HEK293 (cell line): ENCODE results near the gene AARS2.

Experiments
- CTCF ChIA-PET: fragments of 350-600 bp; formaldehyde crosslinking; extraction: SDS; loops from one replicate; lab custom pipeline; 2021; ENCODE audit warnings: antibody characterized with exemption; lab: Yijun Ruan, JAX
- POLR2A ChIA-PET: fragments of 300-600 bp; formaldehyde crosslinking; extraction: SDS; loops from one replicate; lab custom pipeline; 2020; ENCODE audit warnings: antibody characterized with exemption, inconsistent platforms; lab: Yijun Ruan, JAX
- H3K27ac ChIP-seq: fragments of 200-500 bp; sonication (Bioruptor generic); 2 replicates; pipeline ENCODE4 v1.5.1; 2014; ENCODE audit warnings: low read depth, low read length, control low read depth, inconsistent platforms; ENCODE audit errors: extremely low read depth
- H3K36me3 ChIP-seq, 2 experiments: fragments of 200-500 bp in 1 of 2; sonication (Bioruptor generic) in 1 of 2; 1 replicate in 1 of 2; 2 replicates in 1 of 2; pipeline ENCODE4 v1.5.1; 2014 to 2017; ENCODE audit warnings: inconsistent platforms in 2 of 2, low read length in 2 of 2; ENCODE audit not compliant: control insufficient read depth in 2 of 2, insufficient read depth in 1 of 2
- H3K4me1 ChIP-seq: fragments of 200-500 bp; sonication (Bioruptor generic); 2 replicates; pipeline ENCODE4 v1.5.1; 2014; ENCODE audit warnings: mild to moderate bottlenecking, low read length, inconsistent platforms; ENCODE audit not compliant: control insufficient read depth, insufficient read depth
- H3K4me3 ChIP-seq: 2 replicates; pipeline ENCODE4 v1.5.1; 2011; ENCODE audit warnings: low read depth, mild to moderate bottlenecking, control low read depth, low read length, moderate library complexity
- H3K9me3 ChIP-seq: fragments of 200-500 bp; sonication (Bioruptor generic); 2 replicates; pipeline ENCODE4 v1.5.1; 2014; ENCODE audit warnings: low read depth, low read length, inconsistent platforms; ENCODE audit not compliant: control insufficient read depth, insufficient read depth
- BCL11A ChIP-seq: fragments of 450-650 bp; formaldehyde crosslinking; IDR thresholded peaks from 2 replicates; pipeline ENCODE4 v1.5.1; 2016; ENCODE audit warnings: low read depth, missing biosample characterization, missing genetic modification characterization
- KLF8 ChIP-seq: fragments of 450-650 bp; formaldehyde crosslinking; IDR thresholded peaks from 2 replicates; pipeline ENCODE4 v1.5.1; 2016; ENCODE audit warnings: missing biosample characterization, missing genetic modification characterization
- PATZ1 ChIP-seq: fragments of 450-650 bp; formaldehyde crosslinking; IDR thresholded peaks from 2 replicates; pipeline ENCODE4 v1.5.1; 2016; ENCODE audit warnings: missing biosample characterization, missing genetic modification characterization
- SALL2 ChIP-seq: fragments of 450-650 bp; formaldehyde crosslinking; IDR thresholded peaks from 2 replicates; pipeline ENCODE4 v1.5.0; 2017; ENCODE audit warnings: missing biosample characterization, mild to moderate bottlenecking, missing genetic modification characterization, borderline replicate concordance
- SP2 ChIP-seq: fragments of 450-650 bp; formaldehyde crosslinking; IDR thresholded peaks from 2 replicates; pipeline ENCODE4 v1.5.1; 2016; ENCODE audit warnings: missing biosample characterization, missing genetic modification characterization
- YY1 ChIP-seq: fragments of 450-650 bp; formaldehyde crosslinking; IDR thresholded peaks from 2 replicates; pipeline ENCODE4 v1.5.1; 2018; ENCODE audit warnings: missing biosample characterization, missing genetic modification characterization
- ZBTB8A ChIP-seq: fragments of 450-650 bp; formaldehyde crosslinking; IDR thresholded peaks from 2 replicates; pipeline ENCODE4 v1.5.1; 2016; ENCODE audit warnings: missing biosample characterization, missing genetic modification characterization
- ZFP41 ChIP-seq: fragments of 450-650 bp; formaldehyde crosslinking; IDR thresholded peaks from 2 replicates; pipeline ENCODE4 v1.5.1; 2016; ENCODE audit warnings: missing biosample characterization, missing genetic modification characterization, borderline replicate concordance
- ZNF10 ChIP-seq: fragments of 450-650 bp; formaldehyde crosslinking; IDR thresholded peaks from 2 replicates; pipeline ENCODE4 v1.5.1; 2017; ENCODE audit warnings: missing biosample characterization, missing genetic modification characterization
- ZNF148 ChIP-seq: fragments of 450-650 bp; formaldehyde crosslinking; IDR thresholded peaks from 2 replicates; pipeline ENCODE4 v1.5.0; 2017; ENCODE audit warnings: missing biosample characterization, missing genetic modification characterization, borderline replicate concordance
- ZNF175 ChIP-seq: fragments of 450-650 bp; formaldehyde crosslinking; IDR thresholded peaks from 2 replicates; pipeline ENCODE4 v1.5.1; 2016; ENCODE audit warnings: missing biosample characterization, missing genetic modification characterization
- ZNF2 ChIP-seq: fragments of 450-650 bp; formaldehyde crosslinking; IDR thresholded peaks from 2 replicates; pipeline ENCODE4 v1.5.1; 2016; ENCODE audit warnings: missing biosample characterization, missing genetic modification characterization
- ZNF473 ChIP-seq: fragments of 450-650 bp; formaldehyde crosslinking; IDR thresholded peaks from 2 replicates; pipeline ENCODE4 v1.5.1; 2017; ENCODE audit warnings: missing biosample characterization, missing genetic modification characterization
- ZNF518A ChIP-seq: fragments of 450-650 bp; formaldehyde crosslinking; conservative IDR thresholded peaks from 2 replicates; pipeline ENCODE4 v1.5.1; 2016; ENCODE audit warnings: low read depth, missing biosample characterization, missing genetic modification characterization
- ZNF561 ChIP-seq: fragments of 450-650 bp; IDR thresholded peaks from 2 replicates; pipeline ENCODE4 v1.5.1; 2018; ENCODE audit warnings: missing biosample characterization, missing genetic modification characterization, borderline replicate concordance
- ZNF596 ChIP-seq: fragments of 450-650 bp; IDR thresholded peaks from 2 replicates; pipeline ENCODE4 v1.5.0; 2018; ENCODE audit warnings: missing biosample characterization, mild to moderate bottlenecking, missing genetic modification characterization, moderate library complexity
- ZNF692 ChIP-seq: fragments of 450-650 bp; formaldehyde crosslinking; IDR thresholded peaks from 2 replicates; pipeline ENCODE4 v1.5.1; 2016; ENCODE audit warnings: missing biosample characterization, missing genetic modification characterization
- ZNF76 ChIP-seq: fragments of 450-650 bp; formaldehyde crosslinking; IDR thresholded peaks from 2 replicates; pipeline ENCODE4; 2016; ENCODE audit warnings: low read depth, missing biosample characterization, missing genetic modification characterization, borderline replicate concordance
- ZSCAN23 ChIP-seq: fragments of 450-650 bp; formaldehyde crosslinking; IDR thresholded peaks from 2 replicates; pipeline ENCODE4 v1.5.1; 2016; ENCODE audit warnings: missing biosample characterization, missing genetic modification characterization

Gene AARS2

GRCh38 chr6:44311767-44312166 is 1.4 kb downstream of the AARS2 start (continued):
- TF ChIP-seq PATZ1 (tag by site-specific recombination) (no peak), ZNF518A (tag by site-specific recombination) (no peak), ZSCAN23 (tag by site-specific recombination) (no peak)

- ChIA-PET POLR2A (no interaction called here), CTCF (interaction anchor here (0.7 to 8.8 kb wide), 8 partner anchors 15 to 50 kb away, joined by 3 to 89 read pairs (median 4); partner anchors contain the start of gene TMEM151B)
- no peak overlapping the region for H3K27ac ChIP-seq
- peaks cover 15 to 59% of the 10 kb centered on the region in 2 experiments for H3K36me3 ChIP-seq
- no peaks in the 10 kb centered on the region for H3K9me3 ChIP-seq
- H3K4me3 ChIP-seq: no peak overlapping the region
- TF ChIP-seq ZNF692: no peak
- no peak for TF ChIP-seq ZNF596 (tag by site-specific recombination)
- no peak for TF ChIP-seq ZNF2
- no peak for TF ChIP-seq SP2 (tag by site-specific recombination)
- no peak for TF ChIP-seq SALL2 (tag by site-specific recombination)
- no peak for TF ChIP-seq BCL11A (tag by site-specific recombination)
- no peak for TF ChIP-seq ZNF10 (tag by site-specific recombination)
- H3K4me1 ChIP-seq: peaks cover 5% of the 10 kb centered on the region; the same call in 1 of the 2 replicates
Measured at GRCh38 chr6:44311304-44311703, 1.8 kb downstream of the AARS2 start.

GRCh38 chr6:44310241-44310640 is 2.9 kb downstream of the AARS2 start:
- Histone ChIP-seq H3K9me3 (no peaks in the 10 kb centered on the region), H3K36me3 (peaks cover 15 to 69% of the 10 kb centered on the region in 2 experiments), H3K4me1 (peaks cover 5% of the 10 kb centered on the region; the same call in 1 of the 2 replicates), H3K27ac (no peak overlapping the region), H3K4me3 (no peak overlapping the region)
- POLR2A ChIA-PET: interaction anchor here (1.4 kb wide), 1 partner anchor 15 kb away, joined by 5 read pairs; no protein-coding TSS in a partner anchor
- CTCF ChIA-PET: interaction anchor here (0.6 to 8.8 kb wide), 5 partner anchors 12 to 329 kb away, joined by 3 to 89 read pairs (median 3); partner anchors contain the start of gene TMEM151B
- TF ChIP-seq ZNF148 (tag by site-specific recombination): no peak
- TF ChIP-seq KLF8: no peak
- no peak for TF ChIP-seq ZFP41 (tag by site-specific recombination)
- TF ChIP-seq ZNF10 (tag by site-specific recombination): no peak
- no peak for TF ChIP-seq YY1 (tag by site-specific recombination)
- TF ChIP-seq ZBTB8A (tag by site-specific recombination): no peak
- TF ChIP-seq ZNF473 (tag by site-specific recombination): no peak
- no peak for TF ChIP-seq BCL11A (tag by site-specific recombination)
- TF ChIP-seq ZNF175: no peak
- TF ChIP-seq ZNF561: no peak
- no peak for TF ChIP-seq ZNF76 (tag by site-specific recombination)
